Upper lobe of right lung (tissue), 1 donor: ENCODE results near the gene GAA. TPM values are rescaled to one million over a fixed set of nuclear protein-coding genes. Genes with fewer than 3 reads are reported as not detected.

Experiments used
- ATAC-seq: fragments of 200-7000 bp; cut with Tn5 transposase; one replicate; pipeline ENCODE4 v1.9.1; 2020; ENCODE audit warnings: mild to moderate bottlenecking, moderate library complexity
- DNase-seq: peaks from one replicate; pipeline ENCODE4 v3.0.0-alpha.2; 2020
- H3K27ac ChIP-seq: fragments of 200-600 bp; one replicate; pipeline ENCODE4 v1.8.0; 2022
- H3K27me3 ChIP-seq: fragments of 200-600 bp; one replicate; pipeline ENCODE4 v1.8.0; 2022; ENCODE audit warnings: mild to moderate bottlenecking
- H3K36me3 ChIP-seq: fragments of 200-600 bp; one replicate; pipeline ENCODE4 v1.8.0; 2022
- H3K4me1 ChIP-seq: fragments of 200-600 bp; one replicate; pipeline ENCODE4 v1.8.0; 2022
- H3K4me3 ChIP-seq: fragments of 200-600 bp; one replicate; pipeline ENCODE4 v1.8.0; 2022; ENCODE audit warnings: mild to moderate bottlenecking
- H3K9me3 ChIP-seq: fragments of 200-600 bp; one replicate; pipeline ENCODE4 v1.8.0; 2022
- CTCF ChIP-seq: fragments of 200-600 bp; IDR thresholded peaks from one replicate; pipeline ENCODE4 v1.8.0; 2022; ENCODE audit warnings: antibody characterized with exemption
- intact Hi-C: fragments of 100-400 bp; cut with DNase I; formaldehyde crosslinking; loops from one replicate; pipeline ENCODE4 v1.11.0; 2022
- total RNA-seq: library from RNA; stranded (reverse); fragmentation: NEBNext Ultra II Directional; extraction: Animal tissue kit (Norgen Biotek cat#: 25700); gene quantifications from one replicate; pipeline ENCODE4 v1.2.1, GENCODE V29; 2021
- donor health status: DM: no; HTN: yes; CAD: no; lungs with severe emphysema.

GAA gene
- total RNA-seq, 1 donor from 2014 or later = 99.1 TPM

- DNase-seq (peak; percentile 52), ATAC-seq (no peak)
- Histone ChIP-seq H3K27ac (no peak overlapping the region), H3K9me3 (no peaks in the 10 kb centered on the region), H3K36me3 (peaks cover 3% of the 10 kb centered on the region), H3K27me3 (no peaks in the 10 kb centered on the region), H3K4me3 (no peak overlapping the region), H3K4me1 (no peaks in the 10 kb centered on the region)
- intact Hi-C loops = no loop called here
- TF ChIP-seq CTCF = no peak
Observed at GRCh38 chr17:80109713-80110446, 8.5 kb downstream of the GAA start.

DNA sequence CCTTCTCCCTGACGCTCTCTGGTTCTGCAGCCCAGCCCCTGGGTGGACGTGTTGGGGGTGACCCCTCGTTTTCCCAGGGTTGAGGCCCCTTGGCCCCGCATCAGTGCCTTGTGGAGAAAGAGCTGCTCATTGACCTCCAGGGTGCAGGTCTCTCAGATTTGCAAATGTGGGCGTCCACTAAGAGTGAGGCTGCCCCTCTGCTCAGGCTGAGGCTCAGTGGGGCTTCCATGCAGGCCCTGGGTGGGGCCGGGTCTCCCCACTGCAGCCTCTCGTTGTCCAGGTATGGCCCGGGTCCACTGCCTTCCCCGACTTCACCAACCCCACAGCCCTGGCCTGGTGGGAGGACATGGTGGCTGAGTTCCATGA, 9.0 kb downstream of the GAA start:
- Histone ChIP-seq H3K4me3 (no peak overlapping the region), H3K36me3 (peaks cover 3% of the 10 kb centered on the region), H3K4me1 (no peaks in the 10 kb centered on the region), H3K9me3 (no peaks in the 10 kb centered on the region), H3K27me3 (no peaks in the 10 kb centered on the region), H3K27ac (no peak overlapping the region)
- no peak for TF ChIP-seq CTCF
- DNase-seq (no peak), ATAC-seq (no peak)
- intact Hi-C loops = no loop called here

DNA sequence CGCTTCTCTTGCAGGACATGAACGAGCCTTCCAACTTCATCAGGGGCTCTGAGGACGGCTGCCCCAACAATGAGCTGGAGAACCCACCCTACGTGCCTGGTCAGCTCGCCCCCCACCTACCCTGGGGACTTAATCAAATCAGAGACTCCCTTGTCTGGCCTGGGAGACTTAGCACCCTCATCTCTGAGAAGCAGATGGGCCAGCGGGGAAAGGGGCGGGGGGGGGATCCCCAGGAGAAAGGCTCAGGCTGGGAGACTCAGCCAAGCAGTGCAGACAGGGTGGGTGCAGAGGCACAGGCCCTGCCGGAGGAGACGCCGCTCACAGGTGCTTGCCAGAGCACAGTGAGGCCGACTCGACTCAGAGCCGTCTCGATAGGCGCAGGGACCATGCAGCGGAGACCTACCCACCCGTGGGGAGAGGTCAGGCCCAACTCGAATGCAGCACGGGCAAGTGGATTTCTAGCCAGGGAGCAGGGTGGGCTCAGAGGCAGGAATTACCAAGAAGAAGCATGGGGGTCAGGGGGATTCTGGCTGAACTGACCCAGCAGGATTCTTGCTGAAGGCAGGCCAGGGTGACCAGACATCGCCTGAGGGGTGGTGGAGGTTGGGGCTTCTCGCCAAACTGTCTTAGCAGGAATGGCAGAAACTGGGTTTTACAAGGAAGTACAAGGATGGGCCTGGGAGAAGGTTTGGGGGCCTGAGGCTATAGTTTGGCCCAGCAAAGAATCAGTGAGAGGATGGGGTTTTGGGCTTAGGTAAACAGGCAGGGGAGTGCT, 9.7 kb downstream of the GAA start:
- no peak overlapping the region for H3K4me3 ChIP-seq
- no peaks in the 10 kb centered on the region for H3K27me3 ChIP-seq
- DNase-seq = no peak
- H3K4me1 ChIP-seq = no peaks in the 10 kb centered on the region
- no peaks in the 10 kb centered on the region for H3K9me3 ChIP-seq
- ATAC-seq = no peak
- H3K36me3 ChIP-seq = peaks cover 3% of the 10 kb centered on the region
- no peak for TF ChIP-seq CTCF
- no peak overlapping the region for H3K27ac ChIP-seq
- intact Hi-C loops = no loop called here

DNA sequence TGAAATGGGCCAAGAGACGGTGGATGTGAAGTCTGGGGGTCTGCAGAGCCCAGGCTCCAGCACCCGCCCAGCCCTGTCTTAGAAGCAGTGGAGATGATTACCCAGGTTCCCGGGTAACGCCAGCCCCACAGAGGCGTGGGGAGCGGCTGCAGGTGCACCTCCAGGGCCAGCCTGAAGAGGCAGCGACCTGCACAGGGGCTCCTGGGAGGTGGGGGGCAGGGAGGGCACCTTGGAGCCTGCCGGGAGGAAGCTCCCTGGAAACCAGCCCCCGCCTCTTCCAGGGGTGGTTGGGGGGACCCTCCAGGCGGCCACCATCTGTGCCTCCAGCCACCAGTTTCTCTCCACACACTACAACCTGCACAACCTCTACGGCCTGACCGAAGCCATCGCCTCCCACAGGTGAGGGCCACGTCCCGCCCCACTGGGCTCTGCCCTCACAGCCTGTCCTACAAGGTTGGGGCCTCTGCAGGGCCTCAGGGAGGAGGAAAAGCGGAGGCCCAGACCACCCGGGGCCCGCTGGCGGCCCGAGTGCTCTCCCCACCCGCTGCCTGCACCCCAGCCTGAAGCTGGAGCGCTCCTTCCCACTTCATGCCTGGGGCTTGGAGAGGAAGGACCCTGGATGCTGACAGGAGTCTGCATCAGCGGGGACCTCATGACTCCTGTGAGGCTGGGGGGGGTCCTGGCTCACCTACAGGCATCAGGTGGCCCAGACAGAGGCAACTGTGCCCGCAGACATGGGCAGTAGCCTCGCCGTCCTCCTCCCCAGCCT, 10.5 kb downstream of the GAA start:
- H3K9me3 ChIP-seq = no peaks in the 10 kb centered on the region
- no peak for TF ChIP-seq CTCF
- H3K4me1 ChIP-seq = no peaks in the 10 kb centered on the region
- DNase-seq (no peak), ATAC-seq (no peak)
- H3K27ac ChIP-seq = no peak overlapping the region
- intact Hi-C loops = no loop called here
- no peak overlapping the region for H3K4me3 ChIP-seq
- peaks cover 3% of the 10 kb centered on the region for H3K36me3 ChIP-seq
- H3K27me3 ChIP-seq = no peaks in the 10 kb centered on the region

GRCh38 chr17:80112471-80113032, 11.2 kb downstream of the GAA start:
- no peak overlapping the region for H3K27ac ChIP-seq
- H3K27me3 ChIP-seq = no peaks in the 10 kb centered on the region
- intact Hi-C loops = no loop called here
- TF ChIP-seq CTCF = no peak
- no peaks in the 10 kb centered on the region for H3K4me1 ChIP-seq
- H3K9me3 ChIP-seq = no peaks in the 10 kb centered on the region
- no peak overlapping the region for H3K4me3 ChIP-seq
- no peak for DNase-seq
- no peak for ATAC-seq
- H3K36me3 ChIP-seq = peaks cover 3% of the 10 kb centered on the region
